Measurements from ENCODE around the gene NOL4L.

The NOL4L gene

DNA sequence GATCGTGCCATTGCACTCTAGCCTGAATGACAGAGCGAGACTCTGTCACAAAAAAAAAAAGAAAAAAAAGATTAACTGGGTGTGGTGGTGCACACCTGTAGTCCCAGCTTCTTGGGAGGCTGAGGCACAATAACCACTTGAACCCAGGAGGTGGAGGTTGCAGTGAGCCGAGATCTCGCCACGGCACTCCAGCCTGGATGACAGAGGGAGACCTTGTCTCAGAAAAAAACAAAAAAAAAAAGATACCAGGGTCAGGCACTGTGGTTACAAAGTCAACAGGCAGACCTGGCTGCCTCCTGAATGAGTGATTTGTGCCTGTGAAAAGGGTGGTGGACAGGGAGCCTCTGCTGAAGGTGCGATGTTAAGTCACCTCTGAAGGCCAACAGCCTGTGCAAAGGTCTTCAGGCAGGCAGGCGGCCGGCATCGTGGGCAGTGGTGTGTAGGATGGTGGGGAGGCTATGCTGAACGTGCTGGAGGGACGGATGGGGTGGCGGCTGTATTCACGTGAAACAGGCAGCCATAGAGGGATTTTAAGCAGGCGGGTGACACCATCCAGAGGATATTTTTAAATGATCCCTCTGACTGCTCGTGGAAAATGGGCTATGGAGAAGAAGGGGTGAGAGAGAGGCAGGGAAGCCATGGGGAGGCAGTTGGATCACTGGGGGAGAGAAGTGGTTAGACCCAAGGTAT lies 41.4 kb downstream of the NOL4L start:
- DNase-seq (ENCODE audit: low spot score) (no peak), FAIRE-seq (no peak)

DNA sequence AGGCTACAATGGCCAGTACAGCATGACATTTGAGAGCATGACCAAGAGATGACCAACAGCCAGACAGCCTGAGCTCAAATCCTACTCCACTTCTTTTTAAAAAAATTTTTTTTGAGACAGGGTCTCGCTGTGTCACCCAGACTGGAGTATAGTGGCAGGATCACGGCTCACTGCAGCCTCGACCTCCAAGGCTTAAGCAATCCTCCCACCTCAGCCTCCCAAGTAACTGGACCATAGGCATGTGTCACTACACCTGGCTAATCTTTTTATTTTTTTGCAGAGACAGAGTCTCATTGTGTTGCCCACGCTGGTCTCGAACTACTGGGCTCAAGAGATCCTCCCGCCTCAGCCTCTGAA lies 42.9 kb downstream of the NOL4L start:
- FAIRE-seq: no peak

DNA sequence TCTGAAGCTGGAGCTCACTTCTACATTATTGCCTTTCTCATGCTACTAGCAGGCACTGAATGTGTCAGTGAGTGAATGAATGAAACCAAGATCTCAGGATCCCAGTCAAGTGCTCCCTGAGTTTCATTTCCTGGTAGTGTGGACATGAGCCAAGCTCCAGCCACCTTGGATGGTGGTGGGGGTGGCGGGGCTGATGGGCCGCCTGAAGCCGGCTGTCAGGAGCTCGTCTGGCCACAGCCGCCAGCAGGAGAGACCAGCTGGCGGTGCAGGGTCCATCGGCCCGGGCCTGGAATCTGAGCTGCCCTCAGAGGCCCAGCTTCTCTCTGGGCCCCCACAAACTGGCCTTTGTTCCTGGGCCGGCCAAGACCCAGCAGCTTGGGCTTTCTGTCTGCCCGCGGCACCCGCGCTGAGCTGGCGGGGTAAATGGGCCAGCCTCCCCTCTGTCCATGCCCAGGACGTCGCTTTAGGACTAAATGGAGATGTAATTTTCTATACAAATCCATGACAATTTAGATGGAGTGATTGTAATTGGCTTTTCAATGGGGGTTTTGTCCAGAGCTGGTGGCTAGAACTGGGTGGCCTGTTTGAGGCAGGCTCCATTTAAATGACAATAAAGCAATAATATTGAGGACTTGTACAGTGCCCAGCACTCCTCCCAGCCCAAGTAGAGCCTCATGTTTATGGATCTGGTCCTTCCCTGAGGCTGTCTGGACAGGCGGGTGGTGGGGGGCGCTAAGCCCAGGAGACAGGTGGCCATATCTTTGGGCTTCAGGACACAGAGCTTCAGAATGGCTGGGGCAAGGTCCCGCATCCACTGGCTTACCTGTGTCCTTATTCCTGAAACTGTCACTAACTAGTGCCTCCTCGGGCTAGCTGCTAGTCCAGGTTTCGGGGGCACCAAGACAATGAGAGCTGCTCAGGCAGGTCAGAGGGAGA lies 43.5 kb downstream of the NOL4L start:
- no peak for DNase-seq (ENCODE audit: low spot score)
- no peak for FAIRE-seq

More for the DNA sequence above, 42.9 kb downstream of the NOL4L start:
- DNase-seq (ENCODE audit: low spot score): no peak

DNA sequence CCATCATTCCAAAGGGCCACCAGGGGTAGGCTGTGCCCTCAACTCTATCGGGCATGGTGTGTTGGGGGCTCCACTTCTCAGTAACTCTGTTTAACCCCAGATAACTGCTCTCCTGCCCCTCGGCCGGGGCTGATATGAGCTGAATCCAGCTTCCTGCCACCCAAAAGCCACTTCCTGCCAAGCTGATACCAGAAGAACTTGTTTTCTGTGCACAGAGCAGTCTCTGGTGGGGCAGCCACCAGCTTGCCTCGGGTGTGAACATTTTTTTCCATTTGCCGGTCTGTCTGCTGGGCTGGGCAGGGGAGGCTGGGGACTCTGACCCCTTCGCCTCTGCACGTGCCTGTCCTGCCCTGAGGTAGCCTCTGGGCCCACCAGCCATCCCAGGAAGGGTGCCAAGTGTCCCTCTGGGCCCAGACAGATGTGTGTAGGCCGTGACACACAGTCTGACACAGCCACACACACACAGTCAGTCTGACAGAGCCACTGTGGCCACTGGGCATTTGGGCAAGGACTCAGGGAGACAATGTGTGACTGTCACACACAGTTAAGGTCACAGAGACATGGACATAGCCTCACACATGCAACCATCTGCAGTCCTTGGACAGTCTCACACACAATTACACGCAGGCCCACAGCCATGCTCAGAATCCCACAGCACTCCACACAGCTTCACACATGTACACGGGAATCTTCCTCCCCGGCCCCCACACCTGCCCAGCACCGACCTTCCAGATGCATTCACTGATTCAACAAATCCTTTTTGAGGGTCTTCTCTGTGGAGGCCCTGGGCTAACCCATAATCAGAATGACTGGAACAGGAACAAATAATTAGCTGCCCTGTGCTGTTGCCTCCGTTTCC lies 45.1 kb downstream of the NOL4L start:
- DNase-seq (ENCODE audit: low spot score) (no peak), FAIRE-seq (no peak)

DNA sequence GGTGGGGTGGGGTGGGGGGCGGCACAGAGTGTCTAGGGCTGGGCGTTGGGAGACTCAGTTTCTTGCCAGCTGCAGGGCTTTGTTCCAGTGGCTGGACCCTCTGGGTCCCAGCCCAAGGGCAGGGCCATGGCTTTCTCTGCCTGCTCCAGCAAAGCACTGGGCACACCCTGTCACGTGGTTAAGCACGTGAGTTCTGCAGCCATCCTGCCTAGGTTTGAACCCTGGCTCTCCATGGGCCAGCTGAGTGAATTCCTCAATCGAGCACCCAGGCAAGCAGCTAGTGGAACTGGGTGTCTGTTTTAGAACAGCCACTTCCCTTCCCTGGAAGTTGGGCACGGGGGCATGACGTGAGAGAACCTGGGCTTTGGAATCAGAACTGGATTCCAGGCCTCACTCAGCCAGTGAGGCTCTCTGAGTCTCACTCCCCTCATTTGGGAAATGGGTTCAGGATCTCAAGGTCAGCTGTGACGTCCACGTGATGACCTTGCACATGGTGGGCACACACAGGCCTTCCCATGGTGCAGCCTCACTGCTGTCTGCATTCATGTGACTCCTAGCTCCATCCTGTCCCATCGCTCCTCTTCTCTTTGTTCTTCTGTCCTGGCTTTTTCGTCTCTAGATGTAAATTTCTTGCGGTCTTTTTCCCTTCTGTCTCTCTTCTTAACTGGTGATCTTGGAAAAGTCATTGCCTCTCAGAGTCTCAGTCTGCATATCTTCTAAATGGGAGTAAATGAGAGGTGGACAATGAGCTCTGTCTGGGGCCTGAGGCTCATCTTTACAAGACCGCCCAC lies 45.9 kb downstream of the NOL4L start:
- DNase-seq (ENCODE audit: low spot score) (peak; percentile 41), FAIRE-seq (no peak)

DNA sequence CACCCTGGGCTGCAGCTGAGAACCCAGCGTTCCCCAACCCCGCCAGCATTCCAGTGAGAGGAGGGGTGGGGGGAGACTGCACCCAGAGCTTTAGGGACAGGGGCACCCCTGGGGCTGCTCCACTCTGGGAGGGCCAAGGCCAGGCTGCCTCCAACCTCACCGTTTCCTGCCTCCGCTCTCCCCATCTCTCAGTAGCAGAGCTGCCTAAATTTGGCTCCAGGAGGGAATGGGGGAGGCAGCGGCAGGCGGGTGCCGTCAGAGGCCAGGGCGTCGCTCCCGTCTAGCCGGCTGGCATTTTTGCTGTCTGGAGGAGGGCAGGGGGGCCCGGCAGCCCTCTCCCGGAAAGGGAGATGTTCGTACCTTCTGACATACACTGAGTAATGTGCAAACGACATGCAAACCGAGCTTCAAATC lies 46.6 kb downstream of the NOL4L start:
- DNase-seq (ENCODE audit: low spot score) (peak; percentile 58), FAIRE-seq (no peak)

DNA sequence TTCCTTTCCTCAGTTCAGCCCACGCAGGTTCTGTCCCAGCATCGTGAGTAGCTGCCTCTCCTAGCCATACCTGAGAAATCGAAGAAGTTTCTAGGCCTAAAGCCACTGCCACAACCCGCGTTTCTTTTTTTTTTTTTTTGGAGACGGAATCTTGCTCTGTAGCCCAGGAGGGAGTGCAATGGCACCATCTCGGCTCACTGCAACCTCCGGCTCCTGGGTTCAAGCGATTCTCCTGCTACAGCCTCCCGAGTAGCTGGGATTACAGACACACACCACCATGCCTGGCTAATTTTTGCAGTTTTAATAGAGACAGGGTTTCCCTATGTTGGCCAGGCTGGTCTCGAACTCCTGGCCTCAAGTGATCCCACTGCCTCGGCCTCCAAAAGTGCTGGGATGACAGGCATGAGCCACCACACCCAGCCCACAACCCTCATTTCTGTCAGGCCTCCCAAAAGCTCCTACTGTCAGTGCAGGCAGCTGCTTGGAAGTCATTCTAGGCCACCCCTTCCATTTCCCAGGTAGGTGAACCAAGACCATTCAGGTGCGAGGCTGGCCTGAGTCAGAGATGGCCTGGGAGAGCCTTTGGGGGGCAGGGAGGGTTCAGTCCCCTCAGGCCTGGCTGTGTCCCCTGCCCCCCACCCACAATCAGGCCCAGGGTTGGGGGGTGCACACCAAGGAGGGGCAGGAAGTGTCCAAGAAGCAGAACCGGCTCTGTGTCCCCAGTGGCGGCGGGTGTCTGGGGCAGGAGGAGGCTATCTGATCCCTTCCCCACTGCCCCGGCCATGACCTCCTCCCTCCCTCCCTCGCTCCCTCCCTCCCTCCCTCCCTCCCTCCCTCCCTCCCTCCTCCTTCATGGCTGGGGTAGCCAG lies 47.2 kb downstream of the NOL4L start:
- DNase-seq (ENCODE audit: low spot score) (peak; percentile 34), FAIRE-seq (no peak)

DNA sequence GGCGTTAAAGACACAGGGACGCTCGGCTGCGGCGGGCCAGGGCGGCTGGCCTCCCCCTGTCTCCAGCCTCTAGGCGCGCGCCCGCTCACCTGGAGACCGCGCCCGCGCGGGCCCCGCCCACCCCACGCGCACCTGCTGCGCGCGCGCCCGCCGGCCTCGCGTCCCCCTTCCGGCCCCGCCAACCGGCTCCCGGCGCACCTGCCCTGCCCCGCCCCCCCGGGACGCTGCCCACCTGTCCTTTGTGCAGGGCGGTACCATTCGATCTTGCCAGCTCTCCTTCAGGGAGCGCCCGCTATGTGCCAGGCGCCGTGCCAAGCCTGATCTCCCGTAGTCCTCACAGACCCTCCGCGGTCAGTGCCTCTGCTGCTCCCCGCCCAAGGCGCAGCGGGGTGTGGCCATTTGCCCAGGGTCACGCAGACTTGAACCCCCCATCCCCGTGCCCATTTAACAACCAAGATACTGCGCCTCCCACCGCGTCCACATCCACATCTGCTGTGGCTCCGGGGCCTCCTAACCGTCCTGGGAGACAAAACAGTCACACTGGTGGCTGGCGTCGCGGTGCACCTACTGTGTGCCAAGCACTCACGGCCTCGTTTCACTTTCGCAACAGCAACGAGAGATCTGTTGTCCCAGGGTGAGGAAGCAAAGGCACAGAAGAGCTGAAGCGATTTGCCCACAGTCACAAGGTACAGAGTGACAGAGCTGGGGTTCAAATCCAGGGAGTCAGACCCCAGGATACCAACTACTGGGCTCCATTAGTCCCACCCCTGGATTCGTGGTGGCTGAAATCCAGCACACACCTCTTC lies 48.1 kb downstream of the NOL4L start:
- DNase-seq (ENCODE audit: low spot score): peak; percentile 41
- FAIRE-seq: no peak

DNA sequence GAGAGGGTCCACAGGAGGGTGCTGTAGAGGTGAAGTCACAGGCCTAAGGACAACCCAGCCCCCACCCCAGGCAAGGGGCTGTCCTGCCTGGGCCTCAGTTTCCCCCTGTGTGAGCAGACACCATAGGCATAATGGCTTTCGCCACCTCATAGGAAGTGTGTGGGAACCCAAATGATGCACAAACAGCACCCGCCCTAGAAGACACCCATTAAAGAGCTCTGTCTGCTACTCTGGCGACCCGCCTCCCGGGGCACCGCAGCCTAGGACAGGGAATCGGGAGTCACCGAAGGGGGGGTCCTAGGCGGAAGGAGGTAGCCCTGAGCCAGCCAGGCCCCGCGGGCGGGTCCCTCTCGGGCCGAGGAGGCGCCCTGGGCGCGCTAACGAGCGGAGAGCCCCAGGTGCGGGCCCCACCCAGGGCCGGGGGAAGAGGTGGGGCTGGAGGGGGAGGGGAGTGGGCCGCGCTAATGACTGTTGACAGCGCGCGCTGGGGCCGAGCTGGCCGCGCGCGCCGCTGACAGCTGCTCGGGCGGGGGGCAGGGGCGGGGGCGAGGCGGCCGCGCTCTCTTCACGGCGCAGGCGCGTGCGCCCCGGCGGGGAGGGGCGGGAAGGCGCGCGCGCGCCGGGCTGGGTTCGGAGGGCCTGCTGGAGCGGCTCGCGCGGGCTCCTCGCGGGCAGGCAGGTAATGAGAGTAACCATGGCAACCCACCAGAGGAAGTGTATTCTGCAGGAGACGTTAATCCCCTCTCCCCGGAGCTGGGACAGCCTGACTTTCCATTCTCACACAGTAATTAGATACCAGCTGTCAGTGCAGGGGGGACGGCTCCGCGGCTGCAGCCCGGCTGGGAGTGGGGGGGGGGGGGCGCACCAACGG lies 48.9 kb downstream of the NOL4L start:
- peak; percentile 78 for DNase-seq (ENCODE audit: low spot score)
- FAIRE-seq: no peak

DNA sequence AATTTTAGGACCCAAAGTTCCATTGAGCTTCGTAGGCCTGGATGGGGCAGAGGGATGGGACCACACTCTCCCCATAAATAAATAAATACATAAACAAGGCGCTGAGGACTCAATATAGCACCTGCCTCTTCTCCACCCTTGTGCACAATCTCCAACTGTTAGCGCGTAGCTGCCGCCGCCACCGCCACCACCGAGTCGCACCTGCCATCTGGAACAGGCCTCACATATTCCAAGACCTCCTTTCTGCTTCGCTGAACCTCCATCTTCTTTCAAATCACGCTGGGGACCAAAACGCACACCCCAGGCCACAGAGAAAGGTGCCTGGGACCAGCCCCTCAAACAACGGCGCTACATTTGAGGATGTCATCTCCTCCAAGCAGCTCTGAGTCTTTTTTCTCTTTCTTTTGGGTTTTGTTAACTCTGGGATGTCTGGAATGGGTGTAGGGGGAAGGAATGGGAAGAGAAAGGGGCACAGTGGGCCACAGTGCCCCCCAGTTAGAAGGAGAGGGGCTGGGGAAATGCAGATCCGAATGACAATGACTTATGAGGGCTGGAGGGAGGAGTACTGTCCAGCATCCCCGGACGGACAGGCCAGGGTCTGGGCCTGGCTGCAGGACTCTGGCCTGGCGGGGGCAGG lies 49.7 kb downstream of the NOL4L start:
- no peak for DNase-seq (ENCODE audit: low spot score)
- FAIRE-seq: no peak

DNA sequence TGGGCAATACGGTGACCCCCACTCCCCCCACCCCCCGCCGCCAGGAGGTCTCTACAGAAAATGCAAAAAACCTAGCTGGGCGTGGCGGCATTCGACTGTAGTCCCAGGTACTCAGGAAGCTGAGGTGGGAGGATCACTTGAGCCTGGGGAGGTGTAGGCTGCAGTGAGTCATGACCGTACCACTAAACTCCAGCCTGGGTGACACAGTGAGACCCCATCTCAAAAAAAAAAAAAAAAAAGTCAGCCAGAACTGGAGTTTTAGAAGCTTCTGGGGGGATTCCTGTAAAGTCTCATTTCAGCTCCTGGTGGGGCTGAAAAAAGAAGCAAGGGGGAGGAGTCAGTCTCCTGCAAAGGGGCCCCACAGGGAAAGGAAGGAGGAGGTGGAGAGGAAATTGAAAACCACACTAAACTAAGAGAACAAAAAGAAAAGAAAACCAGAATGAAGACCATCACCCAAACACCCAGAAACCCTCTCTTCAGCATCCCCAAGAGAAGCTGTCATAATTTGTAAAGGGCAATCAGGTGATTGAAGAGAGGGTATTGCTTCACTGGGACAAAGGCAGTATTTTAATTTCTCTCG lies 50.4 kb downstream of the NOL4L start:
- FAIRE-seq (no peak), DNase-seq (ENCODE audit: low spot score) (no peak)

DNA sequence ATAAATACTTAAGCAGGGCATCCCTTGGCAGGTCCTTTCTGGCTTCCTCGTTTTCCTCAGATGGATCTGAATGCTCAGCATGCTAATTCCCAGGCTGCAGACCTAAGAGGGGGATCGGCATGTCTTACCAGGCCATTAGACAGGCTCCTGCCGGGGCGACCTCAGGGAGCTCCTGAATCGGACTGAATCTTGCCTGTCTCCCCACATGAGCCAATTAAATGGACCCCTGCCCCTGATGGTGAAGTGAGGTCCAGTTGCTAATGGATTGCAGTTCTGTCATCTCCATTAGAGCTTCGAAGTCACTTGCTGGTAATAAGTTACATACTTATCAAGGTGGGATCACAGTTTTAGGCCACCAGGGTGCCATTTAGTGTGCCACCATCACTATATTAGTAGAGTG lies 51.4 kb downstream of the NOL4L start:
- DNase-seq (ENCODE audit: low spot score) (no peak), FAIRE-seq (no peak)

DNA sequence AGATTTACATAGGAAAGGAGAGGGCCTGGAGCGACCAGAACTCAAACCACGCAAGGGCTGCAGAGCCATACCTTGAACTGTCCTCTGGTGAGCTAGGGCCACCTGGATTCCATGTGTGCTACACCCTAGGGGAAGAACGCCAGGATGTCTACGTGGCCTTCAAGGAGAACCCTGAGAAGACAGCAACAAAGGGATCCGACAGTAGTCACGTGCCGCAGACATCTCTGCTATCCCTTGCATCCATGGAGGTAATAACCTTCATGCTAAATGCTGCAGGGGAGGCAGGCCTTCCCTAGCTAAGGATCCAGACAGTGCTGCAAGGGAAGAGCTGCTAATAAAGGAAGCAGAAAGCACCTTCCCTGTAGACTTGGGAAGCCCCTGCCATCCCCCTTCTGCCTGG lies 52.9 kb downstream of the NOL4L start:
- no peak for FAIRE-seq
- DNase-seq (ENCODE audit: low spot score): no peak

DNA sequence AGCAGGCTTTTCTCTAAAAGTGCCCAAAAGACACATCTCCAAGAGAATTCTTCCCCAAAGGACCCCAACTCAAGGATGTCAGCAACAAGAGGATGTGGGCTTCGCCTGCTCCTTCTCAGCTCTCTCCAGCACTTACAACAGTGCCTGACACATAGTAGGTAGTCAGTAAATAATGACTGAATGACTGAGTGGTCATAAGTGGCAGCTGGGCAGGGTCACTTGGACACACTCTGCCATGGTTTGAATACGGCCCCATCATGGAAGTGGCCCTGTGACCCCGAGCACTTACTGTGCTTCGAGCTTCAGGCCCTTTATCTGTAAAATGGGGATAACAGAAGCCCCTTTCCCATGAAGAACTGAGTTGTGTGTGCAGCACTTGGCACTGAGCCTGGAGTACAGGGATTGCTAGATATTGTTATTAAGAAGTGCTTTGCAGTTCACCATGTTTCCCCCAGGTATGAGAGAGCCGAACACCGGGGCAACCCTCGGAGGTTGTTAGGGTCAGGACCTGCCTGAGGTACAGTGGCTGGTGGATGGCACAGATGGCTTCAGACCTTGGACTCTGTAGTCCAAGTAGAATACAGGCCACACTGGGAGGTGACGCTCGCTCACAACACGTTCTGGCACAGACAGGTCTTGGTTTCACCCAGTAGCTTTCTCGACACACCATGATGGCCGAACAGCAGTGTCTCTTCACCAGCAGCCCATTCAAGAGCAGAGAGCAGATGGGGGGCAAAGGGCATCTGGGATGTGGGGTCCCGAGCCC lies 56.0 kb downstream of the NOL4L start:
- DNase-seq (ENCODE audit: low spot score): no peak
- FAIRE-seq: no peak

DNA sequence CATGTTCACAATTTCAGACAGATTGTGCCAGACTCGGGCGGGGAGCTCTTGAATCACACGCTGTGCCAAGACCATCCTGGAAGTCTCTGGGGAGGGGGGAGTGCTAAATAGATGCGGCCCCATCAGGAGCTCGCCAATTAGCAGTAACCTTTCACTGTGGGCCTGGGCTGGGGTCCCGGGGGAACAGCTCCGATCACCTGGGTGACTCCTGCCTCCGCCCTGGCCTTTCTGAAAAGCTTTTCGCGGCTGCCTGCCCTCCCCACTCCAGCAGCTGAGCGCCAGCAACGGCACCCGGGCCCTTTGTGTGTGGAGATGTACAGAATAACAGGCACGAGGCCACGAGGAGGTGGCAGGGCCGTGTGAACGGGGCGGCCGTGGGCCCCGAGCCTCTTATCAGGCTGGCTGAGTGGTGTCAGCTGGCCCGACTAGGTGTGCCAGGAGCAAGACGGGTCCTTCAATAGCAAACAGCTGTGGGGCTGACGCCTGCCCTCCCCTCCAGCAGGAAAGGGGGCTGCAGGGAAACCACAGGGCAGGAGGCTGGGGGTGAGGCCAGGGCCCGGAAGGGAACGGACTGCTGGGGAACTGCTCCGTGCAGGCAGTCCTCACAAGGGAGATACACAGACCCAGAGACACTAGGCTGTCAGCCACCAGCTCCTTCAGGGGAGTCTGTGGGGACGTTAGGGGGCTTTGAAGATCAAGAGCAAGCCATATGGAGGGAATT lies 56.8 kb downstream of the NOL4L start:
- DNase-seq (ENCODE audit: low spot score): no peak

More for the DNA sequence above, 56.8 kb downstream of the NOL4L start:
- FAIRE-seq: no peak

Data from urothelium cell line (cell line).